Loucy (cell line): ENCODE results near the gene RNF224.

Experiments used
- H2AFZ ChIP-seq: fragments of 200-600 bp; sonication (generic); 2 replicates; pipeline ENCODE4 v1.6.0; 2016; ENCODE audit warnings: antibody characterized with exemption, mild to moderate bottlenecking, low read length, moderate library complexity
- H3F3A ChIP-seq: fragments of 200-600 bp; 2 replicates; pipeline ENCODE4 v1.6.0; 2016; ENCODE audit warnings: antibody characterized with exemption, low read depth, mild to moderate bottlenecking
- H3K27me3 ChIP-seq: fragments of 200-600 bp; sonication (generic); 2 replicates; pipeline ENCODE4 v1.6.1; 2014; ENCODE audit warnings: low read length, mild to moderate bottlenecking; ENCODE audit not compliant: insufficient read depth, poor library complexity, severe bottlenecking
- H3K36me3 ChIP-seq: fragments of 200-600 bp; sonication (generic); 2 replicates; pipeline ENCODE4 v1.6.1; 2016; ENCODE audit warnings: low read length; ENCODE audit not compliant: insufficient read depth
- H3K4me1 ChIP-seq: fragments of 200-600 bp; sonication (generic); 2 replicates; pipeline ENCODE4 v1.5.1; 2014; ENCODE audit warnings: low read length, mild to moderate bottlenecking; ENCODE audit not compliant: insufficient read depth, poor library complexity, severe bottlenecking
- H3K4me2 ChIP-seq: fragments of 200-600 bp; sonication (generic); 2 replicates; pipeline ENCODE4 v1.6.0; 2014; ENCODE audit warnings: antibody characterized with exemption, low read length, low read depth, mild to moderate bottlenecking; ENCODE audit not compliant: poor library complexity, severe bottlenecking
- H3K4me3 ChIP-seq: fragments of 200-600 bp; sonication (generic); 2 replicates; pipeline ENCODE4 v1.5.1; 2014; ENCODE audit warnings: low read length, mild to moderate bottlenecking, mixed read lengths; ENCODE audit not compliant: poor library complexity, severe bottlenecking
- H3K79me2 ChIP-seq: fragments of 200-600 bp; sonication (generic); 2 replicates; pipeline ENCODE4 v1.6.1; 2014; ENCODE audit warnings: low read length; ENCODE audit not compliant: insufficient read depth
- H3K9ac ChIP-seq: fragments of 200-600 bp; sonication (generic); 2 replicates; pipeline ENCODE4 v1.6.0; 2014; ENCODE audit warnings: mild to moderate bottlenecking, low read depth, low read length, moderate library complexity; ENCODE audit not compliant: poor library complexity, severe bottlenecking
- H3K9me2 ChIP-seq: fragments of 200-600 bp; sonication (generic); replicated peaks from 2 replicates; pipeline ENCODE4 v1.6.1; 2016; ENCODE audit warnings: low read depth, low read length, mixed read lengths
- H3K9me3 ChIP-seq: fragments of 200-600 bp; sonication (generic); 2 replicates; pipeline ENCODE4 v1.6.1; 2014; ENCODE audit warnings: mild to moderate bottlenecking, antibody characterized with exemption, low read length, low read depth; ENCODE audit not compliant: insufficient read depth
- H4K20me1 ChIP-seq: fragments of 200-600 bp; sonication (generic); 2 replicates; pipeline ENCODE4 v1.6.0; 2014; ENCODE audit warnings: antibody characterized with exemption, low read length, mild to moderate bottlenecking; ENCODE audit not compliant: insufficient read depth, poor library complexity, severe bottlenecking
- CTCF ChIP-seq: fragments of 200-600 bp; sonication (generic); conservative IDR thresholded peaks from 2 replicates; pipeline ENCODE4 v1.5.1; 2014; ENCODE audit warnings: mild to moderate bottlenecking, antibody characterized with exemption, low read length
- EZH2phosphoT487 ChIP-seq: fragments of 200-600 bp; IDR thresholded peaks from 2 replicates; pipeline ENCODE4 v1.6.1; 2018; ENCODE audit warnings: antibody characterized with exemption, mild to moderate bottlenecking, moderate library complexity, borderline replicate concordance

The RNF224 gene

GRCh38 chr9:137184881-137185660, 42.2 kb upstream of the RNF224 start:
- TF ChIP-seq EZH2phosphoT487: no peak
- TF ChIP-seq CTCF: no peak
- peaks cover 41% of the 10 kb centered on the region for H3K79me2 ChIP-seq
- peaks cover 16% of the 10 kb centered on the region for H3K4me1 ChIP-seq
- no peaks in the 10 kb centered on the region for H3K27me3 ChIP-seq
- H3F3A ChIP-seq: peaks cover 8% of the 10 kb centered on the region; the same call in 1 of the 2 replicates
- H3K4me3 ChIP-seq: no peak overlapping the region
- H3K4me2 ChIP-seq: peak overlapping the region; percentile 91
- H3K36me3 ChIP-seq: peaks cover 21% of the 10 kb centered on the region; the same call in 1 of the 2 replicates
- H4K20me1 ChIP-seq: peaks cover 18% of the 10 kb centered on the region
- H3K9ac ChIP-seq: no peak overlapping the region
- no peaks in the 10 kb centered on the region for H3K9me3 ChIP-seq
- no peak overlapping the region for H2AFZ ChIP-seq
- no peaks in the 10 kb centered on the region for H3K9me2 ChIP-seq

- H3K9me3 ChIP-seq: no peaks in the 10 kb centered on the region
- H3K4me3 ChIP-seq: peak overlapping the region; percentile 96
- TF ChIP-seq EZH2phosphoT487 (no peak), CTCF (no peak)
- H4K20me1 ChIP-seq: peaks cover 26% of the 10 kb centered on the region
- no peak overlapping the region for H3K9ac ChIP-seq
- H3K4me2 ChIP-seq: peak overlapping the region; percentile 91
- peaks cover 8% of the 10 kb centered on the region; the same call in 1 of the 2 replicates for H3F3A ChIP-seq
- no peak overlapping the region for H2AFZ ChIP-seq
- H3K79me2 ChIP-seq: peaks cover 49% of the 10 kb centered on the region
- H3K36me3 ChIP-seq: peaks cover 14% of the 10 kb centered on the region; the same call in 1 of the 2 replicates
- H3K9me2 ChIP-seq: no peaks in the 10 kb centered on the region
- peaks cover 20% of the 10 kb centered on the region for H3K4me1 ChIP-seq
- no peaks in the 10 kb centered on the region for H3K27me3 ChIP-seq
These were observed 41.4 kb upstream of the RNF224 start for GRCh38 chr9:137185921-137186320.

GRCh38 chr9:137186385-137186784, 40.9 kb upstream of the RNF224 start:
- Histone ChIP-seq H3K27me3 (no peaks in the 10 kb centered on the region), H3K9me3 (no peaks in the 10 kb centered on the region), H3K4me1 (peaks cover 20% of the 10 kb centered on the region), H3K9me2 (no peaks in the 10 kb centered on the region), H3F3A (peaks cover 8% of the 10 kb centered on the region; the same call in 1 of the 2 replicates), H2AFZ (no peak overlapping the region), H3K9ac (no peak overlapping the region), H3K4me3 (peak overlapping the region; percentile 96), H4K20me1 (peaks cover 26% of the 10 kb centered on the region), H3K4me2 (peak overlapping the region; percentile 91), H3K79me2 (peaks cover 54% of the 10 kb centered on the region), H3K36me3 (peaks cover 15% of the 10 kb centered on the region; the same call in 1 of the 2 replicates)
- no peak for TF ChIP-seq EZH2phosphoT487
- TF ChIP-seq CTCF: no peak
